Spleen (tissue), 7 donors: ENCODE results near the gene CS.

Source experiments
- CTCF ChIP-seq, 11 experiments: fragments of 200-600 bp in 7 of 11; fragments of 450-650 bp in 4 of 11; sonication (generic) in 4 of 11; IDR thresholded peaks in 8 of 11; conservative IDR thresholded peaks in 3 of 11; 1 replicate in 7 of 11; 2 replicates in 4 of 11; pipeline versions ENCODE4 v1.4.0 to v1.8.0; 2016 to 2021; ENCODE audit warnings: antibody characterized with exemption in 11 of 11, inconsistent platforms in 4 of 11, mild to moderate bottlenecking in 1 of 11
- POLR2A ChIP-seq, 3 donors: fragments of 450-650 bp; IDR thresholded peaks; one replicate each; pipeline ENCODE4 v1.5.1; 2017; ENCODE audit warnings: antibody characterized with exemption in 3 of 3, mild to moderate bottlenecking in 1 of 3
- donor health status: DM: no; HTN: no; CAD: no; lungs with moderate emphysema.
- donor health status: DM: no; HTN: no; CAD: no.
- donor health status: DM: no; HTN: no; CAD: no.

DNA sequence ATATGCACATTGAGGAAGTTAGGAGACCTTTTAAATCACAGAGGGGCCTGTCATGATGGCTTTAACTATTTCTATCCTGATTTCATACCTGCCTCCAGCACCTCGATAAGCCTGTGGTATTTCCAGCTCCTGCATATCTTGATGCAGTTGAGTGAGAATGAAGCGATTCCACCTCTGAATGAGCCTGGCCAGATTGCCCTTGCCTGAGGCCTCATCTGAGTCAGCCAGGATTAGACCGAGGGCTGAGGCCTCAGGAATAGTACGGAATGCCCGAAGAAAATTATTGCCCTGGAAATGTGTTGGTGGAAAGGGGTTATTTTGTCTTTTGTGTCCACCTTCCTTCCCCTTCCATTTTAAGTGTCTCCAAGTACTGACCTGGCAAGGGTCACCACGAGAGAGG, 24.1 kb upstream of the CS start:
- no peak for TF ChIP-seq CTCF (IDR thresholded peaks at IDR 0.05 in 8 of 11, conservative IDR thresholded peaks at IDR 0.05 in 3 of 11)
- TF ChIP-seq POLR2A (IDR thresholded peaks at IDR 0.05), result no peak
